ACHN (cell line): Measurements from ENCODE around the gene PIGT.
A peak's percentile ranks its signal among the peaks of the same experiment; 100 is the strongest.

Experiments
- DNase-seq: peaks from one replicate; pipeline ENCODE4 v3.0.0-alpha.2; 2015
- in situ Hi-C: cut with HindIII; loops from 2 replicates; pipeline ENCODE4 v1.10.0; 2017; ENCODE audit warnings: low sequenced_read_pairs, low pct_ligation_motif_present, low pct_unique_long_range_greater_than_20kb

Gene PIGT

GRCh38 chr20:45415822-45416637, at the start of gene PIGT:
Gene PIGT, plus strand, starts transcription at chr20:45416141. Its CDS starts 16 bp downstream, at chr20:45416157.
- in situ Hi-C loops: no loop called here
- DNase-seq: peak; percentile 83

GRCh38 chr20:45366192-45366591, 49.7 kb upstream of the PIGT start:
- in situ Hi-C loops: no loop called here
- DNase-seq: no peak

GRCh38 chr20:45366631-45367030, 49.3 kb upstream of the PIGT start:
- DNase-seq: no peak
- in situ Hi-C loops: no loop called here

- no peak for DNase-seq
- in situ Hi-C loops: no loop called here
Measured at GRCh38 chr20:45367126-45367525, 48.8 kb upstream of the PIGT start.

GRCh38 chr20:45368221-45368980, 47.5 kb upstream of the PIGT start:
- no peak for DNase-seq
- in situ Hi-C loops: no loop called here

DNA sequence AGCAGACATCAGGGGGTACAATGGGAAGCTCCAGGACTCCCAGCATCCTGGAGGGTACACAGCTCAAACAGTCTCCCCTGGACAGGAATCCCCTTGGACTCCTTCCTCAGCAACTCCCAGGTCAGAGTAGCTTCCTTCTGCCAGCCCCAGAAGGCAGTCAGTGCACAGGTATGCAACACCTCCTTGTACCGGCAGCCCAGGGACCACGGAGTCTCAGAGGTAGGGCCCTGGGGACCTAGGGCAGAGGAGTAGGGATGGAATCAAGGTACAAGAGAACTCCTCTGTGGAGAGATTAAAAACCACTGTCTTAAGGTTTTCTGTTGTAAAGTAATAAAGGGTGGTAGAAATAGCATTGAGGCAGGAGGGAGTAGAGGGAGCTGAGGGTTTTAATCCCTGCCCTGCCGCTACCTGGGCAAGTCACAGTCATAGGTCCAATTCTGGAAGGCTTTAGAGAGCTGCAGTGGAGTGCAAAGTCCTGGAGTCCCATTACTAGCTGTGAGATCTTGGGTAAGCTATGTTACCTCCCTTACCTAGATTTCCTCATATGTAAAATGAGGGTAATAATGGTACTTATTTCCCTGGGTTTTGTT, 45.3 kb upstream of the PIGT start:
- no peak for DNase-seq
- in situ Hi-C loops: no loop called here

- DNase-seq: no peak
- in situ Hi-C loops: no loop called here
Measured at GRCh38 chr20:45372241-45372640, 43.7 kb upstream of the PIGT start.

DNA sequence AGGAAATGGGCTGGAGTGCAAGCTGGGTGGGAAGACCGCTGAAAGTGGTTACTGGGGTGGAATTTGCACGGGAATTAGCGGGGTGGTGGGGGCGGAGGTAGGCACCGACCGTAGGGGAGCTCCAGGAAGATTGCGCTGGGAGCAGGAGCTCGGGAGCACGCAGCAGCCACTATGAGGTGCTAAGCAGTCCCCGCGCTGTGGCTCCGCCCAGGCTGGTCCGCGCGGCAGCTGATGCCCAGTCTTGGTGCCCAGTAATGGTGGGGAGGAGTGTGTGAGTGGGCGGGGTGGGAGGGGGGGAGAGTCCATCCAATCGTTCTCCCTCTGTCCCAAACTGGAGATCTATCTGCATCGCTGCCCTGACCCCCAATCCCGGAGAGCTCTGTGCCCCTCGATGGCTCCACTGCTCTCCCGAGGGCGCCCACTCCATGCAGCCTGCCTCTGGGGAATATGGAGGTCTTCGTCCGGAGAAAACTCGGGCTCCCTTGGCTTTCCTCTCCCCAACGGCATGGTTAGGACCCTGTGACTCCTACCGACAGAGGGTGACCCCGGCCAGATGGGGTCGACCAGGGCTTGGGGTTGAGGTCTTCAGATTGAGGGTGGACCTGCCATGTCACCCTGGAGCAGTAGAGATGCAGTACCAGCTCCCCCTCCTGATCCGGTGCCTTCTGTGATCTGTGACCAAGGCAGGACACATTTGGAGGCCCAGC, 43.1 kb upstream of the PIGT start:
- in situ Hi-C loops: no loop called here
- peak; percentile 75 for DNase-seq

GRCh38 chr20:45373353-45374100, 42.4 kb upstream of the PIGT start:
- in situ Hi-C loops: no loop called here
- DNase-seq: peak; percentile 88

- DNase-seq: no peak
- in situ Hi-C loops: no loop called here
Measured at GRCh38 chr20:45374101-45374467, 41.9 kb upstream of the PIGT start.

DNA sequence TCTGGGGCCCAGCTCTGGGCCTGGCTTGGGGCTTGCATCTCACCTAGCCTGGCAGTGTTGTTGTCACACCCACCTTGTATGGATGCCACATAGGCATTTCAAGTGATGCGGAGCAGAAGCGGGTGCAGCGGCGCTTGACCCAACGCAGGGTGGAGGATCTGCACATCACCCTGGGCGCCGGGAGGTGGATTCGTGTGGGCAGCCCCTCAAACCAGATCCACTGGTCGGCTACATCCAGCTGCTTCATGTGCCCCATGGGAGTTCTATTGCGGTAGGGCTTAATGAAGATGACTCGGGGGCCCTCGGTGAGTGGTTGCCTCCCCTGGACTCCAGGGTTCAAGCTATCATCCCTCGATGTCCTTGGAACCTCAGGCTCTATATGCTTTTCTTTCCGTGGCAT, 41.0 kb upstream of the PIGT start:
- in situ Hi-C loops: no loop called here
- no peak for DNase-seq

GRCh38 chr20:45377269-45377668, 38.7 kb upstream of the PIGT start:
- no peak for DNase-seq
- in situ Hi-C loops: no loop called here

DNA sequence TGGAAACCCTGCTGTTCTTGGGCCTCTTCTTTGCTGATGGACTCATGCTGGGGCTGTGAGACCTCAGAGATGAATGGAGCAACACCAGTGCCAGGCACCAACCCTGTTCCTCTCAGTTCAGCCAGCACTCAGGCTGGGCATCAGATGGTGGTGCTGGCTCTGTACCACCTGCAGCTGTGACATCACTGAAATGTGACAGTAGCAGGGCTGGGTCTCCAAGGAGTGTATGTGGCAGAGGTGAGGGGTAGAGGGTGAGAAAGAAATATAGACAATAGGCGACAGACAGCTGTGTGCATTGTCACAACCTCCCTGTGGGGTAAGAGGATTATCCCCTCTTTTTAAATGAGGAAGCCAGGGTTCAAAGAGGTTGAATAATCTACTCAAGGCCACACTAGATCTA, 37.8 kb upstream of the PIGT start, which contains the start of gene TP53TG5:
TP53TG5 (minus strand) TSS at position 135 of the 400 bp plus-strand sequence; CDS start at position 46, 89 bp downstream.
- in situ Hi-C loops: no loop called here
- no peak for DNase-seq

DNA sequence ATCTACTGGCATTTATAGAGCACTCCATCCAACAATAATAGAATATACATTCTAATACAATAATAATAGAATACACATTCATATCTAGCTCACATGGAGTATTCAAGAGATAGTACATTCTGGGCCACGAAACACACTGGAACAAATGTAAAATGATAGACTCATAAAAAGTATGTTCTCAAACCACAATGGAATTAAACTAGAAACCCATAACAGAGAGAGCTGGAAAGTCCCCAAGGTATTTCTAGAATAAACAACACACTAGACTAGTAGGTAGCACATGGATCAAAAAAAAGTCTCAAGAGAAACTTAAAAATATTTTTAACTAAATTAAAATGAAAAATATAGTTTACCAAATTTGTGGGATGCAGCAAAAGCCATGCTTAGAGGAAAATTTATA, 28.7 kb upstream of the PIGT start:
- in situ Hi-C loops: no loop called here
- DNase-seq: no peak

GRCh38 chr20:45390931-45391330, 25.0 kb upstream of the PIGT start:
- DNase-seq: no peak
- in situ Hi-C loops: no loop called here

- in situ Hi-C loops: no loop called here
- DNase-seq: no peak
Measured at GRCh38 chr20:45391559-45391958, 24.4 kb upstream of the PIGT start.

GRCh38 chr20:45392733-45393132, 23.2 kb upstream of the PIGT start:
- in situ Hi-C loops: no loop called here

More at GRCh38 chr20:45392733-45393132, 23.2 kb upstream of the PIGT start:
- DNase-seq: no peak
